Middle frontal gyrus (tissue), 1 donor: Measurements from ENCODE around the gene ATP5IF1.

Experiments
- DNase-seq: peaks from one replicate; pipeline ENCODE4 v3.0.0-alpha.2; 2015; ENCODE audit warnings: low spot score; ENCODE audit errors: extremely low spot score

ATP5IF1 gene

GRCh38 chr1:28265577-28265976 lies 29.7 kb downstream of the ATP5IF1 start:
- no peak for DNase-seq

GRCh38 chr1:28266920-28267322 lies 31.0 kb downstream of the ATP5IF1 start:
- DNase-seq = no peak

- no peak for DNase-seq
These were observed 31.7 kb downstream of the ATP5IF1 start for GRCh38 chr1:28267633-28268032.

- no peak for DNase-seq
These were observed 33.6 kb downstream of the ATP5IF1 start for GRCh38 chr1:28269529-28269928.

GRCh38 chr1:28272215-28272852 lies 36.4 kb downstream of the ATP5IF1 start:
- DNase-seq = no peak

GRCh38 chr1:28273216-28273860 lies 37.4 kb downstream of the ATP5IF1 start:
- no peak for DNase-seq

- no peak for DNase-seq
These were observed 42.8 kb downstream of the ATP5IF1 start for GRCh38 chr1:28278763-28279162.

- DNase-seq = no peak
These were observed 43.8 kb downstream of the ATP5IF1 start for GRCh38 chr1:28279721-28280120.

GRCh38 chr1:28280501-28280900 lies 44.6 kb downstream of the ATP5IF1 start:
- no peak for DNase-seq

- DNase-seq = no peak
These were observed 45.1 kb downstream of the ATP5IF1 start for GRCh38 chr1:28280977-28281381.

- no peak for DNase-seq
These were observed 45.9 kb downstream of the ATP5IF1 start for GRCh38 chr1:28281608-28282425.

- no peak for DNase-seq
These were observed 46.8 kb downstream of the ATP5IF1 start for GRCh38 chr1:28282426-28283407.

GRCh38 chr1:28286111-28286510 lies 50.2 kb downstream of the ATP5IF1 start:
- DNase-seq = no peak
